RPMI8226 (cell line): Measurements from ENCODE around the gene ZNF75A.
"Not testable (repeated sequence)": the region's sequence is repeated elsewhere in the genome, so short reads cannot be mapped to it uniquely, and the experiment has no call there.

Source experiments
- DNase-seq: peaks from one replicate; pipeline ENCODE4 v3.0.0-alpha.2; 2015

The ZNF75A gene

DNA sequence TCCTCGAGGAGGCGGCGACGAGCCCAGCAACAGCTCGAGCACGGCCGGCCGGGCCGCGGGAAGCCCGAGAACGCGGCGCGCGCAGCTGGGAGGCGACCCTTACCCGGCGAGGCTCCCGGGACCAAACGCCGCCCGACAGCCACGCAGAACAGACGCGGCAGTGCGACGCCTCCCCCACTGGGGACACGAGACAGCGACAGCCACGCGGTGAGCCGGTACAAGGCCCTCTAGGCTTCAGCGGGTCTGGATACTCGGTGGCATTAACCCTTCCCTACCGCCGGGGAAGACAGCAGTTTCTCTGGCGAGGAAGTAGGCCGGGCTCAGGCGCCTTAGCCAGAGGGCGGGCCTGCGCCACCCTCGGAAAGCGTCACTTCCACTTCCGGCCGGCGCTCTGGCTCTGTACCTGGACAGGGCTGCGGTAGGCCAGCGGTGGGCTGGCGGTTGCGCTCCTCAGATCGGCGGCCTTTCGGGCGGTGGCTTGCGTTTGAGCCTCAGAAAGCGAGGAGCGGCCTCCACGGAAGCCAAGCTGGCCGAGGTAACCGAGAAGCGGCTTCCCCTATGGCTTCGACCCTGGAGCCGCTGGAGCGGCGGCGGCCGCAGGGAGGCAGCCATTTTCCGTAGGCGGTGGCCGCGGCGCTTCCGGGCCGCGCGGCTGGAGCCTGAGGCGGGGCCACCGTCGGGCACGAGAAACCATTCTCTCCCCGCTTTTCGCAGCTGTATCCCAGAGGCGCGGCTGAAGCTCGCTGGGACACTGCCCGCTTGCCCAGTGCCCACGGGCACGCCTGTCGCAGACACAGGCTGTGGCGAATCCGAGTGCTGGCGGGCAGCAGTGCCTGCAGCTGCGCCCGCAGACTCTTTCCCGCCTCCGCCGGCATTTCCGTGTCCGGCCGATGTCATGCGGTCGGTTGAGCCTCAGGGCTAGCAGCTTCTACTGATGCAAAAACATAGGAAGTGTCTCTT lies at the start of gene ZNF75A, which contains the start of gene TIGD7:
Gene ZNF75A, plus strand, starts transcription at position 389 of the 960 bp plus-strand sequence. CDS start 2,932 bp downstream, outside the sequence.
Gene TIGD7, minus strand, starts transcription at position 322 of the 960 bp plus-strand sequence. CDS start 4,816 bp downstream, outside the sequence.
- DNase-seq = peak; percentile 92

DNA sequence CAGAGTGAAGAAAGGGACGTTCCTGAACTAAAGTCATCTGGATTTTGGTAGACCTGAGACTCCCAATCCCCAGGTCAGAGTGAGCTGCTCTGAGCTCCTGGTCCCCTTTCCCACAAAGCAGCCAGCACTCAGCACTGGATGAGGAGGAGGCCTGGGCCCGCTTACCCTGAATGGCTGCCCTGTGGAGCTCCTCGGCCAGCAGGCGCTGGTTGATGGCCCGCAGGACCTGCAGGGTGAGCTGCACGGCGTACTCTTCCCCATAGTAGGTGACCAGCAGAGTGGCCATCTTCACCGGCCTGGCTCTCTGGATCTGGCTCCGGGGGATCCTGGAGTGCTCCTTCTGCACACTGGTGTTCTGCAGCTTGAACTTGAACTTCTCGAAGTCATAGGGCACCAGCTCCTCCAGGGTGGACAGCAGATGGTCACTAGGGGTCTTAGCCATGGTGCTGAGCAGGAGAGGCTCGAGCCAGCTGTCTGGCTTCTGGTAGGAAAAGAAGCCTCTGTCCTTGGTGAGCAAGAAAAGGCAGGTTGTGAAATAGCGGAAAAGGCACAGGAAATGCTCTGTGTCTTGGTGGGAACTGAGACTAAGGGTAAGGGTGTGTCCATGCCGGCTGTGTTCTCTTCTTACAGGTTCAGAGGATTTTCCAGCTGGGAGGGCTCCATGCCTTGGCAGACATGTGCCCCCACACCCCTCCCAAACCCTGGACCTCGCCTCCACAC lies 49.0 kb upstream of the ZNF75A start, which contains the start of gene MEFV:
Gene MEFV, minus strand, starts transcription at position 488 of the 720 bp plus-strand sequence. Its CDS starts 46 bp downstream, at position 442.
- no peak for DNase-seq

DNA sequence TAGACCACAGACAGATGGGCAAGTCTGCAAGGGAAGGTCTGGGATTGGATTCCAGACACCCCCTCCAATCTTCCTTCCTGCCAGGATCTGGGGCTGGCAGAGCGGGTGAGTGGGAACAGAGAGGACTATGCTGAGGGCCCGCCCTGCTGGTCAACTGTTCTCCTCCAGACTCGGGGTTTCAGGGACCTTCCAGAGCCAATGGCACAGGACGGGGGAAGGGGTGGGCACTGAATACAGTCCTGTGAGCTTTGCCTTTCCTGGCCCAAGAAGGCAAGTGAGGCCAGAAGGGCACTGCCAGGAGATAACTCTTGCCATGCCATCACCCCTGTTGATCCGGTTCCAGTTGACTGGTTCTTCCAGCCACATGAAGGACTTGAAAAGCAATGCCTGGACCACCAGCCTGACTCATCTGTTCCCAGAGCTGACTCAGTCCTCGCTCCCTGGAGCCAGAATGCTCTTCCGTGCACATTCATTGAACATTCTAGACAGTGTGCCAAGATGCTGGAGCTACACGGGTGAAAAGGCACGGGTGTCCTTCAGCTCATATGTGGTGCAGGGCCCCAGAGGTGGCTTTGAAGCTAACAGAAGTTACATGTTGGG lies 48.3 kb upstream of the ZNF75A start:
- DNase-seq = no peak

DNA sequence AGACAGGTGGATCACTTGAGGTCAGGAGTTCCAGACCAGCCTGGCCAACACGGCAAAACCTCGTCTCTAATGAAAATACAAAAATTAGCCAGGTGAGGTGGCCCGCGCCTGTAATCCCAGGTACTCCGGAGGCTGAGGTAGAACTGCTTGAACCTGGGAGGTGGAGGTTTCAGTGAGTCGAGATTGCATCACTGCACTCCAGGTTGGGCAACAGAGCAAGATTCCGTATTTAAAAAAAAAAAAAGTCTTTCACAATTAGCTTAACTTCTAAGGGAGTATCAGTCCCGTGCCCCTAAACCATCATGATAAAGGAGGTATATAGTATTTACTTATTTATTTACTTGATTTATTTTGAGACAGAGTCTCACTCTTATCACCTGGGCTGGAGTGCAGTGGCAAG lies 45.5 kb upstream of the ZNF75A start:
- DNase-seq = no peak

DNA sequence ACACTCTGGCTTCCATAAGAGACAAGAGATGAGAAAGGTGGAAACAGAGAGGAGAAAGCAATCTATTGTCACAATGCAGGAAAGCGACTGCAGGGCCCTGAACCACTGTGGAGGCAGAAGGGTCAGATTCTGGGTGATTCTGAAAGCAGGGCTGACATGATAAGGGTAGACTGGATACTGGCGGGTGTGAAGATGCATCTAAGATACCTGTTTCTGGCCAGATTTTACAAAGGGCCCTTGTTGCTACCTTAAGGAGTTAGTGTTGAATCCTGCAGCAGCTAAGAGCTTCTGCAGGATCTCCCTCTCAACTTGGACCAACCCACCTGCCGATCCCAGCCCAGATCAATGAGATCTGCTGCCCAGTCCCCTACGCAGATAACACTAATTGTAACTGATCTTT lies 42.8 kb upstream of the ZNF75A start:
- DNase-seq = no peak

DNA sequence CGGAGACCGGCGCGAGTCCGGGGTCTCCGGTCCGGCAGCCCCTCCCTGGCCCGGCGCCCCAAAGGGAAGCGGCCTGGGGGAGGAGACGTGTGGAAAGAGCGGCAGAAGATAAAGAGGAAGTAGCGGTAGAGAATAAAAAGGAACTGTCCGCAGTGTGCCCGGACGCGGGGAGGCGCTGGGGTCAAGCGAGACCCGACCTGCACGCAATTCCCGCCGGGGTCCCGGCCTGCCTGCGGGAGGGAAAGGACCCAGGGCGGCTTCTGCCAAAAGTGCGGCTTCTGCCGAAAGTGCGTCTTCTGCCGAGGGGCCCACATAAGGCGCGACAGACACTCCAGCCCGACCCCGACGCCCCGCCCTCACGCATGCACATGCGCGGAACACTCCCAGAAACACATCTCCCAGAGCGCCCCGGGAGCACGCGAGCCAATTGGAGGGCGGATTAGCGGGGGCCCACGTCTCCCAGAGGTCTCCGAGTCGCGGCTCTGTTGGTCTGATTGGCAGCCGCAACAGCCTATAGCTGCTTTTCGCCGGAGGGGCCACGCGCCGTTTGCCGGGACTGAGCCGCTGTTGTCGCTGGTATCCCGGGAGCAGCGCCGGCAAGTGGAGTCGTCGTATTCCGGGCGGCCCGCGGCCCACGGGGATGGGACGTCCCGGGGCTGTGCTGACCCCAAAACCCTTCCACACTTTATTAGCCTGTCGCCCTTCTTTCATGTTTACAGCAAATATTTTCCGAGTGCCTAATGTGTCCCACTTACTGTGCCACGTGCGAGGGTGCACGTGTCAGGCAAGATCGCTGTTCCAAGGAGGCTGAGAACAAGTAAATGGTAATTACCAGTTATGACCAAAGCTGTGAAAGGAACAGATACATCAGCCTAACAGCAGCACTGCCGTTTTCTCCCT lies 40.9 kb upstream of the ZNF75A start:
- DNase-seq = peak; percentile 99

DNA sequence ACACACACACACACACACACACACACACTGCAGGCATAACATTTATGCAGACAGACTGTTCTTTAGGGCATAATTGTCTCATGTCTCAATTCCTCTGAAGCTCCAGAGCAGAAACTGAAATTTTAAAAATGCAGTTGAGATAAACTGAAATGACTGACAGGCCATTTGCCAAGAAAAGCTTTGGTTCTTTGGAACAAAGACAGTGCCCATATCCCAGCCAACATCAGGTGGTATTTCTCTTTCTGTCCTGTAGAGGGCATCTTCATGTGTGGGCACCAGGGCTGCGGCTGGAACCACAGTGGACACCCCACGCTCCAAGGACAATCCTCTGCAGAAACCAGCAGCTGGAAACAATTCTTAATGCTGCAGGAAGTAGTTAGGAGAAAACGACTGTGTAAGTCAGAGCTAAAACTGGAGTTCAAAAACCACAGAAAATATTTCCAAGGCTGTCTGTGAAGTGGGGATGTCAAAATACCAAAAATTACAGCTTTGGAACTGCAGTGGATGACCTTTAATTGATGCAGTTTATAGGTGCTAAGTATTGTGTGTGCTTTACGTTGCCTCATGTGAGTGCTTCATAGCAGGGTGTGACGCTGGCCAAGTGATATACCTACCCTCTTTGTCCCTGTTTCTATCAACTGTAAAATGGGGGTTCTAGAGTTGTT lies 38.3 kb upstream of the ZNF75A start:
- peak; percentile 26 for DNase-seq

DNA sequence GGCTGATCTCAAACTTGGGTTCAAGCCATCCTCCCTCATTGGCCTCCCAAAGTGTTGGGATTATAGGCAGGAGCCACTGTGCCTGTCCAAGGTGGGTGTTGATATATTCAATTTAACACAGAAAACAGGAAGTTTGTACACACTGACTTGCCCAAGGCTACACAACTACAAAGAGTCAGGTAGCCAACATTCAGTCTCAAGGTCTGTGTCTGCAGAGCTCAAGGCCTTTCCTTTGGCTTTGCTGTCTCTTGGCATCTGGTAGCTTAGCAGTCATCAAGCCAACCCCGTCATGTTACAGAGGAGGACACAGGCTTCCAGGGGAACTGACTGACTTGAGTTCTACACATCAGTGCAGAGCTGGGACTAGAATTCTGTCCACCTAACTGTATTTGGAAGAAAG lies 37.0 kb upstream of the ZNF75A start:
- DNase-seq = no peak

DNA sequence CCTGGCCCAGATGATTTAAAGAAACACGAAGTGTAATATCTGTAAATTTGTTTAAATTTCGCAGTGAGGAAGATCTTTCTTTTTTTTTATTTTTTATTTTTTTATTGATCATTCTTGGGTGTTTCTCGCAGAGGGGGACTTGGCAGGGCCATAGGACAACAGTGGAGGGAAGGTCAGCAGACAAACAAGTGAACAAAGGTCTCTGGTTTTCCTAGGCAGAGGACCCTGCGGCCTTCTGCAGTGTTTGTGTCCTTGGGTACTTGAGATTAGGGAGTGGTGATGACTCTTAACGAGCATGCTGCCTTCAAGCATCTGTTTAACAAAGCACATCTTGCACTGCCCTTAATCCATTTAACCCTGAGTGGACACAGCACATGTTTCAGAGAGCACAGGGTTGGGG lies 34.6 kb upstream of the ZNF75A start:
- not testable (repeated sequence) for DNase-seq

DNA sequence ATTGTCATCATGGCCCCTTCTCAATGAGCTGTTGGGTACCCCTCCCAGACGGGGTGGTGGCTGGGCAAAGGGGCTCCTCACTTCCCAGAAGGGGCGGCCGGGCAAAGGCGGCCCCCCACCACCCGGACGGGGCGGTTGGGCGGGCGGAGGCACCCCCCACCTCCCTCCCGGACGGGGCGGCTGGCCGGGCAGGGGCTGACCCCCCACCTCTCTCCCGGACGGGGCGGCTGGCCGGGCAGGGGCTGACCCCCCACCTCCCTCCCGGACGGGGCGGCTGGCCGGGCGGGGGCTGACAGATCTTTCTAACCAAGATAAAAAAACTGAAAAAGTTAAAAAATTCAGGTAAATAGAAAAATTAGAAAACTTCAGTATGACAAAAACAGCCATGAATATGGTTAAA lies 34.0 kb upstream of the ZNF75A start:
- DNase-seq = not testable (repeated sequence)

DNA sequence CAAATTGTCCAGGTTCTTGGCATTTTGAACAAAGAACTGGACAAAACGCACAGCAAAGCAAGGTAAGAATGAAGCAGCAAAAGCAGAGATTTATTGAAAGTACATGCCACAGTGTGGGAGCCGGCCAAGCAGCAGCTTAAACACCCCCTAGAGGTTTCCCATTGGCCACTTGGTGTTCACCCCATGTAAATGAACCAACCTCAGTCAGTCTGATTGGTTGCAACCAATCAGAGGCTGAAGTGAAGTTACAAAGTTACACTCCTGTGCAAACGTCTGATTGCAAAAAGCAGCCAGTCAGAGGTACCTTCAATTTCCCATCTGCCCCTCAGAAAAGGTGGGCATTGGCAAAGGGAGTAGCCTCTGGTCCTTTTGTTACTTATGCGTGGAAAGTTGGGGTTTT lies 30.8 kb upstream of the ZNF75A start:
- peak; percentile 51 for DNase-seq

DNA sequence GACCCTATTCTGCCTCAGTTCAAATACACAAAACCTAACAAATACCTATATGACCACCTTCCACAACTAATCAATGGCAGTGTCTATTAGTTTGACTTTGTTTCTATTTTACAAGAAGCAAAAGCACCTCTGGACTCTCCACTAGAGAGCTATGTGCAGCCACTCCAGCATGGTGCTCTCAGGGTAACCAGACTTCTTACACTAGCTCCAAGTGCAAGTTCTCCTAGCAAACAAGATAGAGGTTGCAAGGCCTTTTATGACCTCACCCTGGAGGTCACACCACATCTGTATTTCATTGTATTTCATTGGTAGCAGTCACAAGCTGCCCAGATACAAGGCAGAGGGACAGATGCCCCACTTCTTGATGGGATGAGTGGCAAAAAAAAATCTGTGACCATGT lies 30.4 kb upstream of the ZNF75A start:
- DNase-seq = no peak

DNA sequence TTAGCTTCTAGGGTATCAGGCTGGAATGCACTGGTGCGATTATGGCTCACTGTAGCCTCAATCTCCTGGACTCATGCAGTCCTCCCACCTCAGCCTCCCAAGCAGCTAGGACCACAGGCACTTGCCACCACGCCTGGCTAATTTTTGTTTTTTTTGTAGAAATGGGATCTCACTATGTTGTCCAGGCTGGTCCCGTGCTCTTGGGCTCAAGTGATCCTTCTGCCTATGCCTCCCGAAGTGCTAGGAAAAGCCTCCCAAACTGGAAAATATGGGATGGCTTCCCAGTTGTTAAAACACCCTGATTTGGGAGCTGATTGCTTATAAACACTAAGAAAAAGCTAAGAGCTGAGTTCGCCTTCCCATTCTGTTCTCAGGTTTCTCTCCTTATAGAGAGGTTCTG lies 28.6 kb upstream of the ZNF75A start:
- no peak for DNase-seq

DNA sequence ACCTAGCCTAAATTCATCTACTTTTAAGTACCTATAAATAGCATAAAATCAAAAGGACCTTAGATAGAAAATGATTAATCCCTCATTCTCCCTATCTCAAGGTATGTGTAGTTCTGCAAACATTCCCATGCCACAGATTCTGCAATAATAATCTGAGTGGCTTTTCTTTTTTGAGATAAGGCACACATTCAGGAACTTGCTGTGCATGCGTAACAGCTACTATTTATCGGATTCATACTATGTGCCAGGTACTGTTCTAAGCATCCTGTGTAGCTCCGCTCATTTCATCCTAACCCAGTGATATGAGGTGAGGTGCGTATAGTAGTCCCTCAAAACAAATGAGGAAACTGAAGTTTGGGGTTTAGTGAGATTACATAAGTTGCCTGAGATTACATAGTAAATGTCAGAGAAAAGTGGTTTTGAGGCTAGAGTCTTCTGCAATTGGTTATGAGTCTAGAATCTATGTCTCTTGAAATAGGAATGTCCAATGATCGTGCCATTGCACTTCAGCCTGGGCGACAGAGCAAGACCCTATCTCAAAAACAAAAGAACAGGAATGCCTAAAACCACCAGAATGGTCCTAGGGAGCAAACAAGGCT lies 24.0 kb upstream of the ZNF75A start:
- DNase-seq = no peak

DNA sequence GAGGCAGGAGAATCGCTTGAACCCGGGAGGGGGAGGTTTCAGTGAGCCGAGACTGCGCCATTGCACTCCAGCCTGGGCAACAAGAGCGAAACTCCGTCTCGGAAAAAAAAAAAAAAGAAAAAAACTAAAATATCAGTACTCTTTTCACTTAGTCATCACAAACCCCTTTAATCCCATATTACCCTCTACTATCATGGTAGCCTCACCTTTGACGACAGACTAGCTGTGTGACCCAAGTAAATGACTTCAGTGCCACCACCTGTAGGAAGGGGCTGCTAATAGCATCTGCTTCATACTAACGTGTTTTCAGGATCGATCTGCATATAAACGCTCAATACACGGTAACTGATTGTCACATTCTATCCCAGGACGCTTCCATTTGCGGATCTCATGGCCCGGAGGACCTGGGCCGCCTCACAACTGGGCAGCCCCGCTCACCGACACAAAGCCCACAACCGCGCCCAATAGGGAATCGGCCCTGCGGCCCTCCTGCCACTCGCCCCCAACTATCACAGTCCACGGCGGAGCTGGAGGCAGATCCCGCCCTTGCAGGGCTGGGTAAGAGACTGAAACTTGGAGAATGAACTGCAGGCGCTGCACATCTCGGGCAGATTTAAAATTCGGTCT lies 23.1 kb upstream of the ZNF75A start:
- DNase-seq = peak; percentile 86

DNA sequence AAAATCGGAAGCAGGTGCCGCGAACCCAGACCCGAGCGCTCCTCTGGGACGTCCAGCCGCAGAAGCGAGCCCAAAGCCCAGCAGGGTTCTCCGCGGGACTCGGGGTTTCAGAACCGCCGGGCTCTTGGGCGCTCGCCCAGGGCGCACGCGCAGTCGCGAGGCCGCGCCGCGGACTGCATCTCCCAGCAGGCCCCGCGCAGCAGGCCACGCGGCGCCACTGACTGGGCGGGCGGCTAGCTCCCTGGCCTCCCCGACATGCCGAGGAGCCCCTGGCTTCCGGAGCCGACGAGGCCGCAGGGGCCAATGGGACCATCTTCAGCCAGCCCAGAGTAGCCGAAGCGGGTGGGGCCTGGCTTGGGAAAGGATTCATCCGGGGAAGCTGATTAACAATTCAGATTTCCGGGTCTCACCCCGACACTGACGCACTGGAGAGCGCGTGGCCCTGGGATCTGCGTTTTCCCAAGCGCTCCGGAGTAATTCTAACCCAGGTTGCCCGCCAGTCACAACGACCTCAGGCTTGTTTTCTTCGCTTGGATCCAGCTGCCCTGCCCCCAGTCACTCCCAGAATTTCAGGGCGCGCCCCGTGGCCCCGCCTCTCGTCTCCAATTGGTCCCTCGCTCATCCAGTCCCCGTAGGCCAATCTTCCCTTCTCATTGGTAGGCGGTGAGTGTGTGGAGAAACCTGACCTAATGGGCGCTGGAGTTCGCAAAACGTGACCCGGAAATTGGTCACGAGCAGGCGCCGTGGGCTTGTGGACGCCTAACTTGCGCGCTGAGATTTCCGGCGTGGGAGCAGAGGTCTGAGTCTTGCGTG lies 22.4 kb upstream of the ZNF75A start, which contains the start of gene ZNF263:
Gene ZNF263, plus strand, starts transcription at position 762 of the 813 bp plus-strand sequence. CDS start 328 bp downstream, outside the sequence.
- DNase-seq = peak; percentile 99

DNA sequence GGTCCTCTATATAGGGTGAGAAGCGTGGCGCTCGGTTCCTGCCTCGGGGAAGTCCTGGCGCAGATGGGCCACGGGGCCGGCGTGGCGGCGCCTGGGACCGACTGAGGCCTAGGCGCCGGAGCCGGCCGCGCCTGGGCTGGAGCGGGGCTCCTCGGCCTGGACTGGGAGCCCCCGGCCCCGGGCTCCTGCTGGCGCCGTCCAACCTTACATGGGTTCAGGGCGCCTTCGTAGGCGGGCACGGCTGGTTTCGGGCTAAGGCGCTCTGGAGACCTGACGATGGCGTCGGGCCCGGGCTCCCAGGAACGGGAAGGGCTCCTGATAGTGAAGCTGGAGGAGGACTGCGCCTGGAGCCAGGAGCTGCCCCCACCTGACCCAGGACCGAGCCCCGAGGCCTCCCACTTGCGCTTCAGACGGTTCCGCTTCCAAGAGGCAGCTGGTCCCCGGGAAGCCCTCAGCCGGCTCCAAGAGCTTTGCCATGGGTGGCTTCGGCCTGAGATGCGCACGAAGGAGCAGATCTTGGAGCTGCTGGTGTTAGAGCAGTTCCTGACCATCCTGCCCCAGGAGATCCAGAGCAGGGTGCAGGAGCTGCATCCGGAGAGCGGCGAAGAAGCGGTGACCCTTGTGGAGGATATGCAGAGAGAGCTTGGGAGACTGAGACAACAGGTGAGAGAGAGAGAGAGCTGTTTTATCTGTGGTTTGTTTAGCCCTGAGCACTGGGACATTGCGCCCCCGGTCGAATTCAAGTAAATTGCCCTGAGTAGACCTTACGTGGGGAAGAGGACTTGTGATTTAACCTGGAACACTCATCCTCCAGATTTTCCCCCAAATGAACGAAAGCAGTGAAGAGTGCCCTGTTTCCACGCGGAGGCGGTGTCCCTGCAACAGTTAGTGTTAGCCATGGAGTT lies 21.5 kb upstream of the ZNF75A start:
- DNase-seq = peak; percentile 12

DNA sequence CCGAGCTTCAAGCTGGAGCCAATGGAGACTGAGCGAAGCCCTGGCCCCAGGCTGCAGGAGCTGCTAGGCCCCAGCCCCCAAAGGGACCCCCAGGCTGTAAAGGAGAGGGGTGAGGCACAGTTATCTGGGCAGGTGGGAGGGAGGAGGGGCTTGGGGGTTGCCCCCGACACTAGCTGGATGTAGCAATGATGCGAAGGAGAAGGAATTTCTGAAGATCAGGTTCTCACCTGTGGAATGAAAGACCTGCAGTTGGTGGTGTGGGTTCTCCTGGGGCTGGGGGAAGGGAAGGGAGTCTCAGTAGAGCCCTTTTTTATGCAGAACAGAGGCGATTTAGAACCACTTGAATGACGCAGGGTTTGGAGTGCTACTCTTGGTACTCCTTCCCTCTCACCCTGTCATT lies 20.2 kb upstream of the ZNF75A start:
- DNase-seq = no peak
